RWPE2 (cell line): ENCODE results near the gene SPEN.
"Not testable (repeated sequence)": the region's sequence is repeated elsewhere in the genome, so short reads cannot be mapped to it uniquely, and the experiment has no call there.

Experiments
- ATAC-seq: fragments of 200-7000 bp; cut with Tn5 transposase; 3 replicates; pipeline ENCODE4 v1.9.1; 2021; ENCODE audit warnings: low read depth
- DNase-seq: peaks from one replicate; pipeline ENCODE4 v3.0.0-alpha.2; 2020; ENCODE audit warnings: low spot score
- H3K27ac ChIP-seq: fragments of 450-650 bp; 2 replicates; pipeline ENCODE4 v1.5.1; 2017; ENCODE audit warnings: mild to moderate bottlenecking; ENCODE audit not compliant: poor library complexity, severe bottlenecking
- H3K27me3 ChIP-seq: fragments of 250-450 bp; sonication (Bioruptor Pico); 2 replicates; pipeline ENCODE4 v1.5.1; 2021; ENCODE audit warnings: mild to moderate bottlenecking, moderate library complexity; ENCODE audit not compliant: insufficient read depth, poor library complexity, severe bottlenecking
- H3K36me3 ChIP-seq: fragments of 250-450 bp; sonication (Bioruptor Pico); 2 replicates; pipeline ENCODE4 v1.5.1; 2020; ENCODE audit warnings: low read depth, mild to moderate bottlenecking, moderate library complexity
- H3K4me1 ChIP-seq: fragments of 250-450 bp; sonication (Bioruptor Pico); 2 replicates; pipeline ENCODE4 v1.5.1; 2021; ENCODE audit warnings: mild to moderate bottlenecking, moderate library complexity; ENCODE audit not compliant: insufficient read depth, poor library complexity, severe bottlenecking
- H3K4me3 ChIP-seq: fragments of 250-450 bp; sonication (Bioruptor Pico); 2 replicates; pipeline ENCODE4 v1.5.1; 2021; ENCODE audit warnings: mild to moderate bottlenecking, moderate library complexity; ENCODE audit not compliant: severe bottlenecking
- H3K9me3 ChIP-seq: fragments of 250-450 bp; sonication (Bioruptor Pico); 2 replicates; pipeline ENCODE4 v1.5.1; 2021; ENCODE audit warnings: mild to moderate bottlenecking, moderate library complexity; ENCODE audit not compliant: severe bottlenecking
- TF ChIP-seq, protein P1 (sequence below): fragments of 450-650 bp; IDR thresholded peaks from one replicate; pipeline ENCODE4 v1.5.1; 2017; ENCODE audit warnings: mild to moderate bottlenecking, moderate library complexity; ENCODE audit not compliant: poor library complexity, severe bottlenecking

SPEN gene

DNA sequence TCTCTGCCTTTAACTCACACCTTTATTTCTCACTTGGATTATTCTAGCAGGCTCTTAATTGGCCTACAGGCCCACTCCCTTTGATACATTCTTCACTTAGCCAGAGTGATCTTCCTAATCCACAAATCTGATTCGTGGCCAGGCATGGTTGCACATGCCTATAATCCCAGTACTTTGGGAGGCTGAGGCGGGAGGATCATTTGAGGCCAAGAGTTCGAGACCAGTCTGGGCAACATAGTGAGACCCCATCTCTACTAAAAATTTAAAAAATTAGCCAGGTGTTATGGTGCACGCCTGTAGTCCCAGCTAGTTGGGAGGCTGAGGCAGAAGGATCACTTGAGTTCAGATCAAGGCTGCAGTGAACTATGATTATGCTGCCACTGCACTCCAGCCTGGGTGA lies 126.3 kb downstream of the SPEN start:
- TF ChIP-seq, protein P1, sequence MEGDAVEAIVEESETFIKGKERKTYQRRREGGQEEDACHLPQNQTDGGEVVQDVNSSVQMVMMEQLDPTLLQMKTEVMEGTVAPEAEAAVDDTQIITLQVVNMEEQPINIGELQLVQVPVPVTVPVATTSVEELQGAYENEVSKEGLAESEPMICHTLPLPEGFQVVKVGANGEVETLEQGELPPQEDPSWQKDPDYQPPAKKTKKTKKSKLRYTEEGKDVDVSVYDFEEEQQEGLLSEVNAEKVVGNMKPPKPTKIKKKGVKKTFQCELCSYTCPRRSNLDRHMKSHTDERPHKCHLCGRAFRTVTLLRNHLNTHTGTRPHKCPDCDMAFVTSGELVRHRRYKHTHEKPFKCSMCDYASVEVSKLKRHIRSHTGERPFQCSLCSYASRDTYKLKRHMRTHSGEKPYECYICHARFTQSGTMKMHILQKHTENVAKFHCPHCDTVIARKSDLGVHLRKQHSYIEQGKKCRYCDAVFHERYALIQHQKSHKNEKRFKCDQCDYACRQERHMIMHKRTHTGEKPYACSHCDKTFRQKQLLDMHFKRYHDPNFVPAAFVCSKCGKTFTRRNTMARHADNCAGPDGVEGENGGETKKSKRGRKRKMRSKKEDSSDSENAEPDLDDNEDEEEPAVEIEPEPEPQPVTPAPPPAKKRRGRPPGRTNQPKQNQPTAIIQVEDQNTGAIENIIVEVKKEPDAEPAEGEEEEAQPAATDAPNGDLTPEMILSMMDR: no peak
- Histone ChIP-seq H3K4me1 (peaks cover 5% of the 10 kb centered on the region), H3K36me3 (peaks cover 37% of the 10 kb centered on the region), H3K4me3 (no peak overlapping the region), H3K27ac (no peak overlapping the region), H3K27me3 (no peaks in the 10 kb centered on the region), H3K9me3 (no peaks in the 10 kb centered on the region)
- ATAC-seq (no peak), DNase-seq (no peak)

DNA sequence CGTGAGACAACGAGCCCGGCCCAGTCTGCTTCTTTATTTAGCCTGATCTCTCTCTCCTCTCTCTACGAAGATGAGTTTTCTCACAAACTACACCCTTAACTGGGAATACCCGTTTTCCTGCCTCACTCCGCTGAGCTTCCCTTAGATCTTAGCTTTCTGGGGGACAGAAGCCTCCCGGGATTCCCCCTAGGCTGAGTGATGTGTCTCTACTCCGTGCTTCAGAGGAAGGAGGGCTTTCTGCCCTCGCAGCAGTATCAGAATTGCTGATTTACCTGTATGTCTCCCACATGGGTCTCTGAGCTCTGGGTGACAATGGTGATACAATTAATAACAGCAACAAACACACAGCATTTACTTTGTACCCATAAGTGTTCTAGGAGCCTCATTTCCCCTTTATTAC lies 127.3 kb downstream of the SPEN start:
- H3K9me3 ChIP-seq: no peaks in the 10 kb centered on the region
- H3K4me3 ChIP-seq: peak overlapping the region; percentile 64
- H3K27ac ChIP-seq: peak overlapping the region; percentile 38
- TF ChIP-seq, protein P1: no peak
- DNase-seq (no peak), ATAC-seq (no peak)
- peaks cover 5% of the 10 kb centered on the region for H3K4me1 ChIP-seq
- H3K27me3 ChIP-seq: no peaks in the 10 kb centered on the region
- peaks cover 26% of the 10 kb centered on the region for H3K36me3 ChIP-seq

DNA sequence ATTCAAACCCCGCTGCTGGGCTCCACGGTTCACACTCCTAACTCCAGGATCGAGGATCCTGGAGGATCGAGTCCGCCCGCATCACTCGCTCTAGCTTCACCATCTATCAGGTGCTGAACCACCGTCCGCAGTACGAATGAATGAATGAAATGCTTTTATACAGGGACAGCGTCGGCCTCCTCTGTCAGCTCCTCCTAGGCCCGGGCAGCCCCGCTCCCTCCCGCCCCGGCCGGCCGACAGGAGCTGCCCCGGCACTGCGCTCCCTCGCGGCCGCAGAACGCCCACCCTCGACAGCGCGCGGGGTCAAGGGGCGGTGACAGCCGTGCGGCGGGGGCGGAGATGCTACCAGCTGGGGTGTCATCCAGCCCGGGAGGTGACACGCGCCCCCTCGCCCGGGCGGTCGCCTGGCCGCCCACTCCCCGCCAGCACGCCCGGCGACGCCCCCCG lies 127.9 kb downstream of the SPEN start:
- ATAC-seq: peak; percentile 74
- H3K4me3 ChIP-seq: peak overlapping the region; percentile 64
- peak overlapping the region; percentile 38 for H3K27ac ChIP-seq
- peaks cover 5% of the 10 kb centered on the region for H3K4me1 ChIP-seq
- no peak for DNase-seq
- H3K27me3 ChIP-seq: no peaks in the 10 kb centered on the region
- peaks cover 24% of the 10 kb centered on the region for H3K36me3 ChIP-seq
- TF ChIP-seq, protein P1: peak; percentile 39
- no peaks in the 10 kb centered on the region for H3K9me3 ChIP-seq

DNA sequence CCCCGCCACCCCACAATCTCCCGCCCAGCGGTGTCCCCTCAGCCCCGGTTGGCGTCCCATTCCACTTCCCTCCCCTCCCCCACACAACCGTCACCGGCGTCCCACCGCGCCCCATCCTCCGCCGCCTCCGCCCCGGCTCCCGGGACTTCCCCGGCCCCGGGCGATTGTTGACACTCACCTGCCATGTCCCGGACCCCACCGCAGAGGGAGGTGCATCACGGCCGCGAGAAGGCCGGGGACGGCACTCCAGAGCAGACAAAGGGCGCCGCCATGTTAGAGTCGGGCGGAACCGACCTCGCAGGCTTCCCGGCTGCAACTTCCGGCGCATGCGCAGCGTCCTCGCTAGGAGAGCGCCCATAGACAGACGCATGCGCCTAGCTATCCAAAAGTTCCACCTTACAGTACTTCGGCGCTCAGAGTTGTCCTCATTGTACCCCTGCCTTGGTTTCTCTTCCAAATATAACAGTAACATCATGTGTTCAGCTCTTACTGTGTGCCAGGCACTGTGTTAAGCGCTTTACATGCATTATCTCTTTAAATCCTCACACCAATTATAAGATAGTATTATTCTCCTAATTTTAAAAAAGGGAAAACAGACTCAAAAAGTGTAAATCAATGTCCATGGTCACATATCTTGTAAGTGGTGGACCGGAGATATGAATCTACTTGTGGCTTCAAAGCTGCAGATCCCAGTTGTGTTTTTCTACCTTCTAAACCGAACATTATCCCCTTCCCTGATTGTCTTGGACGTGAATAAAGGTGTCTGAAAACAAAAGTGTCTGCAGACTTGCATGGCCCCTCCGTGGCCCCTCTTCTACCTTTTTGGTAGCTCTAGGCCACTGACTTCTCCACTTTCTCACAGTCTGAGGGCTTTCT lies 128.5 kb downstream of the SPEN start, which contains the start of gene ZBTB17:
ZBTB17 (minus strand) TSS at position 297 of the 876 bp plus-strand sequence. CDS start 27,606 bp downstream, outside the sequence.
- Histone ChIP-seq H3K9me3 (no peaks in the 10 kb centered on the region), H3K27ac (peak within 1 kb of the TSS; percentile 38), H3K4me1 (peaks cover 5% of the 10 kb centered on the region), H3K27me3 (no peaks in the 10 kb centered on the region), H3K4me3 (peak within 1 kb of the TSS; percentile 64), H3K36me3 (peaks cover 20% of the 10 kb centered on the region)
- peak; percentile 94 for ATAC-seq
- peak; percentile 92 for DNase-seq
- TF ChIP-seq, protein P1: no peak

DNA sequence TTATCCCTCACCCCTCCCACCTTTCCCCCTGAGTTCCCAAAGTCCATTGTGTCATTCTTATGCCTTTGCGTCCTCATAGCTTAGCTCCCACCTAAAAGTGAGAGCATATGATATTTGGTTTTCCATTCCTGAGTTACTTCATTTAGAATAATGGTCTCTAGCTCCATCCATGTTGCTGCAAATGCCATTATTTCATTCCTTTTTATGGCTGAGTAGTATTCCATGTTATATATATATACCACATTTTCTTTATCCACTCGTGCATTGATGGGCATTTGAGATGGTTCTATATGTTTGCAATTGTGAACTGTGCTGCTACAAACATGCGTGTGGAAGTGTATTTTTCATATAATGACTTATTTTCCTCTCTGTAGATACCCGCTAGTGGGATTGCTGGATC lies 130.4 kb downstream of the SPEN start:
- ATAC-seq, H3K4me3 ChIP-seq: not testable (repeated sequence)

More for the DNA sequence above, 130.4 kb downstream of the SPEN start:
- not testable (repeated sequence) for H3K36me3 ChIP-seq, H3K9me3 ChIP-seq, DNase-seq, H3K27me3 ChIP-seq, H3K4me1 ChIP-seq, H3K27ac ChIP-seq
